Liver (tissue), 3 donors: ENCODE results near the gene BCORL1.

Experiments
- RAD21 ChIP-seq, 2 donors: IDR thresholded peaks; 2 replicates each; pipeline ENCODE4 v1.6.1; 2016; ENCODE audit warnings: antibody characterized with exemption in 2 of 2, mild to moderate bottlenecking in 2 of 2
- SP1 ChIP-seq: IDR thresholded peaks from 2 replicates; pipeline ENCODE4 v1.6.1; 2018; ENCODE audit warnings: antibody characterized with exemption, mild to moderate bottlenecking
- YY1 ChIP-seq: IDR thresholded peaks from 2 replicates; pipeline ENCODE4 v1.6.1; 2016; ENCODE audit warnings: antibody characterized with exemption, mild to moderate bottlenecking
- TF ChIP-seq, protein P1 (sequence below): fragments of 150-350 bp; IDR thresholded peaks from 2 replicates; pipeline ENCODE4 v1.5.1; 2017; ENCODE audit warnings: improper control_type of control experiment, low read depth, low read length; ENCODE audit not compliant: missing input control
- donor health status: healthy.
- donor health status: healthy.

DNA sequence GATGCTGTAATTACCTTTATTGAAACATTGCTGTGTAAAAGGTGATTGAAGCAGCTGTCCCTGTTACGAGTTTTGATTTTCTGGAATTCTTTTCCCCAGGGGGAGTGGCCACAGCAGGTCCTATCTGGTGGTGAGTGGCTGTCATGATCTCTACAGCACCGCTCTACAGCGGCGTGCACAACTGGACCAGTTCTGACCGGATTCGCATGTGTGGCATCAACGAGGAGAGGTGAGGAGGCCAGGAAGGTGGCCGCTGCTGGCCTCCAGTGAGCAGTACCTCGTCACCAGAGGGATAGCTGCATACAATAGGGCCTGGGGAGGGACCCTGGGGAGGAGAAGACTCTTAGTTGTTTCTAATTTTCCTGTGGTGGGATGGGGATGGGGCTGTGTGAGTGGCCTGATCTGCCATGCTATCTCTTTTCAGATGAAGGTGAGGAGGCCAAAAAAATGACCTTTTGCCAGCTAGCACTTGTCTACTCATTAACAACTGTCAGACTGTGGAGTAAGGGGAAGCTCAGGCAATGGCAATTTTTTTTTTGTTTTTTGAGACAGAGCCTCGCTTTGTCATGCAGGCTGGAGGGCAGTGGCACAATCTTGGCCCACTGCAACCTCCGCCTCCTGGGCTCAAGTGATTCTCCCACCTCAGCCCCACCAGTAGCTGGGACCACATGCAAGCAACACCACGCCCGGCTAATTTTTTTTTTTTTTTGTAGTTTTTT, 22.8 kb downstream of the BCORL1 start:
- no peak for TF ChIP-seq YY1
- TF ChIP-seq, protein P1, sequence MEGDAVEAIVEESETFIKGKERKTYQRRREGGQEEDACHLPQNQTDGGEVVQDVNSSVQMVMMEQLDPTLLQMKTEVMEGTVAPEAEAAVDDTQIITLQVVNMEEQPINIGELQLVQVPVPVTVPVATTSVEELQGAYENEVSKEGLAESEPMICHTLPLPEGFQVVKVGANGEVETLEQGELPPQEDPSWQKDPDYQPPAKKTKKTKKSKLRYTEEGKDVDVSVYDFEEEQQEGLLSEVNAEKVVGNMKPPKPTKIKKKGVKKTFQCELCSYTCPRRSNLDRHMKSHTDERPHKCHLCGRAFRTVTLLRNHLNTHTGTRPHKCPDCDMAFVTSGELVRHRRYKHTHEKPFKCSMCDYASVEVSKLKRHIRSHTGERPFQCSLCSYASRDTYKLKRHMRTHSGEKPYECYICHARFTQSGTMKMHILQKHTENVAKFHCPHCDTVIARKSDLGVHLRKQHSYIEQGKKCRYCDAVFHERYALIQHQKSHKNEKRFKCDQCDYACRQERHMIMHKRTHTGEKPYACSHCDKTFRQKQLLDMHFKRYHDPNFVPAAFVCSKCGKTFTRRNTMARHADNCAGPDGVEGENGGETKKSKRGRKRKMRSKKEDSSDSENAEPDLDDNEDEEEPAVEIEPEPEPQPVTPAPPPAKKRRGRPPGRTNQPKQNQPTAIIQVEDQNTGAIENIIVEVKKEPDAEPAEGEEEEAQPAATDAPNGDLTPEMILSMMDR, result no peak
- no peak for TF ChIP-seq SP1
- TF ChIP-seq RAD21 (IDR thresholded peaks at IDR 0.05), result no peak
